Activated T-cell treated with anti-CD3 and anti-CD28 coated beads, Interleukin-2, amount 50 U/mL, for 24 hours (primary cell): ENCODE measurements around the gene BBOX1.
"Not testable (repeated sequence)": the region's sequence is repeated elsewhere in the genome, so short reads cannot be mapped to it uniquely, and the experiment has no call there.

Experiments
- DNase-seq: peaks from one replicate; pipeline ENCODE4 v3.0.0-alpha.2; 2020
- H3K27ac Mint-ChIP-seq: 2 replicates; pipeline ENCODE4 v1.8.0; 2020; ENCODE audit warnings: mild to moderate bottlenecking, mixed read lengths
- H3K27me3 Mint-ChIP-seq: 2 replicates; pipeline ENCODE4 v1.8.0; 2020; ENCODE audit warnings: mixed read lengths
- H3K36me3 Mint-ChIP-seq: 2 replicates; pipeline ENCODE4 v1.8.0; 2020; ENCODE audit warnings: low read depth, mixed read lengths
- H3K4me1 Mint-ChIP-seq: 2 replicates; pipeline ENCODE4 v1.8.0; 2020; ENCODE audit warnings: low read depth, mixed read lengths
- H3K4me3 Mint-ChIP-seq: 2 replicates; pipeline ENCODE4 v1.8.0; 2020; ENCODE audit warnings: mild to moderate bottlenecking, moderate library complexity, mixed read lengths
- H3K9me3 Mint-ChIP-seq: 2 replicates; pipeline ENCODE4 v1.8.0; 2020; ENCODE audit warnings: mixed read lengths

The BBOX1 gene

GRCh38 chr11:27040302-27041115 is at the start of gene BBOX1:
TSS of gene BBOX1 (plus strand) at chr11:27040815. CDS start at chr11:27055431, 14,616 bp downstream.
- no peaks in the 10 kb centered on the region for H3K36me3 Mint-ChIP-seq
- DNase-seq = no peak
- no peak within 1 kb of the TSS for H3K27ac Mint-ChIP-seq
- H3K27me3 Mint-ChIP-seq = no peaks in the 10 kb centered on the region
- peaks cover 7% of the 10 kb centered on the region for H3K9me3 Mint-ChIP-seq
- no peak within 1 kb of the TSS for H3K4me3 Mint-ChIP-seq
- H3K4me1 Mint-ChIP-seq = no peaks in the 10 kb centered on the region

GRCh38 chr11:26992031-26992541 is 48.5 kb upstream of the BBOX1 start:
- Mint-ChIP-seq H3K9me3 (no peaks in the 10 kb centered on the region), H3K4me1 (no peaks in the 10 kb centered on the region), H3K36me3 (no peaks in the 10 kb centered on the region), H3K4me3 (no peak overlapping the region), H3K27me3 (peaks cover 2% of the 10 kb centered on the region), H3K27ac (no peak overlapping the region)
- no peak for DNase-seq

- H3K27ac Mint-ChIP-seq = no peak within 1 kb of the TSS
- no peak for DNase-seq
- no peaks in the 10 kb centered on the region for H3K4me1 Mint-ChIP-seq
- H3K9me3 Mint-ChIP-seq = no peaks in the 10 kb centered on the region
- H3K36me3 Mint-ChIP-seq = no peaks in the 10 kb centered on the region
- peaks cover 2% of the 10 kb centered on the region for H3K27me3 Mint-ChIP-seq
- H3K4me3 Mint-ChIP-seq = no peak within 1 kb of the TSS
Measured at GRCh38 chr11:26993965-26994457, 46.6 kb upstream of the BBOX1 start, which contains the start of gene FIBIN. TSS of gene FIBIN (plus strand) at chr11:26994112. CDS start at chr11:26994527, 415 bp downstream.

- Mint-ChIP-seq H3K36me3 (no peaks in the 10 kb centered on the region), H3K4me3 (no peak overlapping the region), H3K27me3 (peaks cover 2% of the 10 kb centered on the region), H3K4me1 (no peaks in the 10 kb centered on the region), H3K27ac (no peak overlapping the region), H3K9me3 (no peaks in the 10 kb centered on the region)
- no peak for DNase-seq
Measured at GRCh38 chr11:26994631-26995095, 46.0 kb upstream of the BBOX1 start.

GRCh38 chr11:26995701-26996460 is 44.7 kb upstream of the BBOX1 start:
- Mint-ChIP-seq H3K4me1 (no peaks in the 10 kb centered on the region), H3K9me3 (no peaks in the 10 kb centered on the region), H3K27me3 (peaks cover 2% of the 10 kb centered on the region), H3K27ac (no peak overlapping the region), H3K36me3 (no peaks in the 10 kb centered on the region), H3K4me3 (no peak overlapping the region)
- DNase-seq = no peak

- Mint-ChIP-seq H3K27ac (no peak overlapping the region), H3K4me3 (no peak overlapping the region), H3K4me1 (no peaks in the 10 kb centered on the region), H3K27me3 (peaks cover 2% of the 10 kb centered on the region), H3K36me3 (no peaks in the 10 kb centered on the region), H3K9me3 (no peaks in the 10 kb centered on the region)
- DNase-seq = no peak
Measured at GRCh38 chr11:26997378-26997777, 43.2 kb upstream of the BBOX1 start.

GRCh38 chr11:27001136-27001730 is 39.4 kb upstream of the BBOX1 start:
- not testable (repeated sequence) for DNase-seq, H3K27me3 Mint-ChIP-seq, H3K36me3 Mint-ChIP-seq, H3K4me3 Mint-ChIP-seq, H3K4me1 Mint-ChIP-seq, H3K9me3 Mint-ChIP-seq, H3K27ac Mint-ChIP-seq

- H3K36me3 Mint-ChIP-seq = no peaks in the 10 kb centered on the region
- H3K4me1 Mint-ChIP-seq = no peaks in the 10 kb centered on the region
- no peak overlapping the region for H3K27ac Mint-ChIP-seq
- no peaks in the 10 kb centered on the region for H3K27me3 Mint-ChIP-seq
- peaks cover 2% of the 10 kb centered on the region for H3K9me3 Mint-ChIP-seq
- H3K4me3 Mint-ChIP-seq = no peak overlapping the region
- no peak for DNase-seq
Measured at GRCh38 chr11:27002431-27002830, 38.2 kb upstream of the BBOX1 start.

- H3K36me3 Mint-ChIP-seq = no peaks in the 10 kb centered on the region
- H3K4me1 Mint-ChIP-seq = no peaks in the 10 kb centered on the region
- H3K27ac Mint-ChIP-seq = no peak overlapping the region
- H3K27me3 Mint-ChIP-seq = no peaks in the 10 kb centered on the region
- no peak for DNase-seq
- H3K4me3 Mint-ChIP-seq = no peak overlapping the region
- peaks cover 2% of the 10 kb centered on the region for H3K9me3 Mint-ChIP-seq
Measured at GRCh38 chr11:27002838-27003237, 37.8 kb upstream of the BBOX1 start.

GRCh38 chr11:27004103-27004502 is 36.5 kb upstream of the BBOX1 start:
- Mint-ChIP-seq H3K27me3 (no peaks in the 10 kb centered on the region), H3K4me3 (no peak overlapping the region), H3K27ac (no peak overlapping the region), H3K4me1 (no peaks in the 10 kb centered on the region), H3K9me3 (peaks cover 2% of the 10 kb centered on the region), H3K36me3 (no peaks in the 10 kb centered on the region)
- no peak for DNase-seq

GRCh38 chr11:27008811-27009535 is 31.6 kb upstream of the BBOX1 start:
- Mint-ChIP-seq H3K27ac (no peak overlapping the region), H3K9me3 (peaks cover 2% of the 10 kb centered on the region), H3K27me3 (no peaks in the 10 kb centered on the region), H3K4me3 (no peak overlapping the region), H3K4me1 (no peaks in the 10 kb centered on the region), H3K36me3 (no peaks in the 10 kb centered on the region)
- no peak for DNase-seq

GRCh38 chr11:27011560-27012233 is 28.9 kb upstream of the BBOX1 start:
- no peak overlapping the region for H3K27ac Mint-ChIP-seq

GRCh38 chr11:27012234-27012921 is 28.2 kb upstream of the BBOX1 start:
- H3K27me3 Mint-ChIP-seq = no peaks in the 10 kb centered on the region
- DNase-seq = no peak
- H3K4me3 Mint-ChIP-seq = no peak overlapping the region
- no peaks in the 10 kb centered on the region for H3K36me3 Mint-ChIP-seq
- no peaks in the 10 kb centered on the region for H3K9me3 Mint-ChIP-seq
- no peaks in the 10 kb centered on the region for H3K4me1 Mint-ChIP-seq
- H3K27ac Mint-ChIP-seq = no peak overlapping the region

More at GRCh38 chr11:27011560-27012233, 28.9 kb upstream of the BBOX1 start:
- Mint-ChIP-seq H3K4me1 (no peaks in the 10 kb centered on the region), H3K27me3 (no peaks in the 10 kb centered on the region), H3K36me3 (no peaks in the 10 kb centered on the region), H3K9me3 (no peaks in the 10 kb centered on the region), H3K4me3 (no peak overlapping the region)
- DNase-seq = no peak
